IPS-NIHi7 (cell line): ENCODE data around the gene ZNF248.
"Not testable (repeated sequence)": the region's sequence is repeated elsewhere in the genome, so short reads cannot be mapped to it uniquely, and the experiment has no call there.

Source experiments
- DNase-seq: peaks from one replicate; pipeline ENCODE4 v3.0.0; 2012; ENCODE audit warnings: mixed read lengths; ENCODE audit errors: extremely low spot score

Gene ZNF248

DNA sequence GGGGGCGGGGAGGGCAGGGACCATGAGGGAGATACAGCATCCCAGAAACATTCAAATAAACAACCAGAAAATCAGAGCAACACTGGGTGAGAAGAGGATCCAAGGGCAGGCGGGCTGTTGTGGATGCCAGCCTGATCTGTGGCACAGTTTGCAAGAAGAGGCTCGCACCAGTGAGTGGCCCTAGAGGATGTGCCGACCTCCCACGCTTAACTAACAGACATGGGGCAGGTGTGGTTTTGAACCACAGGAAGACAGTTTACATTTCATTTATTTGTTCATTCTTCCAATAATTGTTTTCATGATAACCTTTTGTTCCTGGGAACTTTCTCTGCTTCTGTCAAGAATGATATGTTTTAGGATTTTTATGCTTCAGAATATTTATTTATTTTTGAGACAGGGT is 115.6 kb downstream of the ZNF248 start:
- DNase-seq = no peak

DNA sequence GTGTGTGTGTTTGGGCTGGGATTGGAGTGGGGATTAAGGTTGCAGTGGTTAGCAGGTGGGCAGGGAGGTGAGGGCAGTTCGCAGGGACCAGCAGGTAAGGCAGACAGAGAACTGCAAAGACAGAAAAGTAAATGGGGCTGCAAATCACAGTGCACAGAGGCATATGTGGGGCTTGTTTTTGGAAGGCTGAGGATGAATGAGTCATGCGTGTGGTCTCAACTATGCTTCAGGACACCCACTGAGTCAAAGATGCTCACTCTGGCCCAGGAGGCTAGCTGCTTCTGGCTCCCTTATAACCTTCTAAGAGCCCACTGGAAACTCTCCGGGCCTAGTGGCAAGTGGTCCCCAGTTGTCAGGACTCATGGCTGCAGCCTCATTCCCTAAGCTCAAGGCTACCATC is 118.2 kb downstream of the ZNF248 start:
- DNase-seq = no peak

DNA sequence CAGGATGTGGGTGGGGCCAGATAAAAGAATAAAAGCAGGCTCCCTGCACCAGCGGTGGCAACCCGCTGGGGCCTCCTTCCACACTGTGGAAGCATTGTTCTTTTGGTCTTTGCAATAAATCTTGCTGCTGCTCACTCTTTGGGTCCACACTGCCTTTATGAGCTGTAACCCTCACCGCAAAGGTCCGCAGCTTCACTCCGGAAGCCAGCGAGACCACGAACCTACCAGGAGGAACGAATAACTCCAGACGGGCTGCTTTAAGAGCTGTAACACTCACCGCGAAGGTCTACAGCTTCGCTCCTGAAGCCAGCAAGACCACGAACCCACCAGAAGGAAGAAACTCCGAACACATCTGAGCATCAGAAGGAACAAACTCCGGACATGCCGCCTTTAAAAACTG is 119.2 kb downstream of the ZNF248 start:
- not testable (repeated sequence) for DNase-seq

DNA sequence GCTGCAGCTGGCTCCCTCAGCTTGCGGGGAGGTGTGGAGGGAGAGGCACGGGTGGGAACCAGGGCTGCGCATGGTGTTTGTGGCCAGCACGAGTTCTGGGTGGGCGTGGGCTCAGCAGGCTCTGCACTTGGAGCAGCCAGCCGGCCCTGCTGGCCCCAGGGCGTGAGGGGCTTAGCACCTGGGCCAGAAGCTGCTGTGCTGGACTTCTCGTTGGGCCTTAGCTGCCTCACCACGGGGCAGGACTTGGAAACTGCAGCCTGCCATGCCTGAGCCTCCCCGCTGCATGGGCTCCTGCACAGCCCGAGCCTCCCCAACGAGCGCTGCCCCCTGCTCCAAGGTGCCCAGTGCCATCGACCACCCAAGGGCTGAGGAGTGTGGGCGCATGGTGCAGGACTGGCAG is 120.1 kb downstream of the ZNF248 start:
- no peak for DNase-seq

DNA sequence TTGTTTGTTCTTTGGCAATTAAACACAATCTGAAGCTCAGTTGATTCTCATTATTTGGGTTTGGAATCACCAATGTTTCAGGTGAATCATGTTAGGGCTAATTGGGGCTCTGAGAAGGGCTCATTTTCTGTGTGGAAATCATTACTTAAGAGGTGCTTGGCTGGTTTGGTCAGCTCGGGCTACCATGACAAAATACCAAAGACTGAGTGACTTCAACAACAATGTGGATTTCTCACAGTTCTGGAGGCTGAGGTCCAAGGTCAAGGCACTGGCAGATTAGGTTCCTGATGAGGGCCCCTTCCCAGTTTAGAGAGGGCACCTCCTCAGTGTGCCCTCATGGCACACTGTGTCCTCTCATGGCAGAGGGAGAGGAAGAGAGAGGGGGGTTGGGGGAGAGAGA is 121.3 kb downstream of the ZNF248 start:
- DNase-seq = no peak

DNA sequence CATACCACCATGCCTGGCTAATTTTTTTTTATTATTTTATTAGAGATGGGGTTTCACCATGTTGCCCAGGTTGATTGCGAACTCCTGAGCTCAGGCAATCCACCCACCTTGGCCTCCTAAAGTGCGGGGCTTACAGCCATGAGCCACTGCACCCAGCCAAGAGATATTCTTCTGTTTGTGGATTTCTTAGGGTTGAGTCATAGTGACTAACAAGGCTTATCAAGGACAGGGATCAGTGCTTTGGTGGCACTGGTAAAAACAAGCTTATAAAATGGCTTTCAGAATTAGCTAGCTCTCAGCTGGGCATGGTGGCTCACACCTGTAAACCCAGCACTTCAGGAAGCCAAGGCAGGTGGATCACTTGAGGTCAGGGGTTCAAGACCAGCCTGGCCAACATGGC is 122.4 kb downstream of the ZNF248 start:
- no peak for DNase-seq
